Right atrium auricular region (tissue), 2 donors: ENCODE results near the gene CDC42EP3. TPM values are rescaled to one million over a fixed set of nuclear protein-coding genes. Genes with fewer than 3 reads are reported as not detected.

Experiments
- DNase-seq: peaks from one replicate; pipeline ENCODE4 v3.0.0-alpha.2; 2019; ENCODE audit warnings: low spot score
- H3K27ac ChIP-seq, 2 donors: fragments of 200-600 bp; sonication (generic); 1 replicate in 1 of 2; 2 replicates in 1 of 2; pipeline ENCODE4 v1.5.1; 2016 to 2019
- H3K27me3 ChIP-seq, 2 donors: fragments of 200-600 bp; sonication (generic); one replicate each; pipeline versions ENCODE4 v1.5.1 to v1.6.0; 2017 to 2019
- H3K36me3 ChIP-seq: fragments of 200-600 bp; sonication (generic); one replicate; pipeline ENCODE4 v1.5.1; 2016
- H3K4me1 ChIP-seq, 2 donors: fragments of 200-600 bp; sonication (generic); one replicate each; pipeline versions ENCODE4 v1.5.1 to v1.6.0; 2017 to 2019
- H3K4me3 ChIP-seq, 2 donors: fragments of 200-600 bp; sonication (generic); 1 replicate in 1 of 2; 2 replicates in 1 of 2; pipeline ENCODE4 v1.5.1; 2017 to 2019; ENCODE audit warnings: mild to moderate bottlenecking in 1 of 2, moderate library complexity in 1 of 2
- H3K9me3 ChIP-seq, 2 donors: fragments of 200-600 bp; sonication (generic); one replicate each; pipeline ENCODE4 v1.5.1; 2019
- total RNA-seq, 2 donors: library from RNA; depleted of rRNA; stranded (reverse); fragments of >200 nt; gene quantifications; one replicate each; pipeline ENCODE4 v1.1.0, GENCODE V29; 2016
- TF ChIP-seq, protein P1 (sequence below), 2 donors: fragments of 200-600 bp; sonication (generic); IDR thresholded peaks; one replicate each; pipeline ENCODE4 v1.5.1; 2019; ENCODE audit warnings: antibody characterized with exemption in 2 of 2

CDC42EP3 gene
- total RNA-seq, 2 donors from 2014 or later, result 38.5 to 105 TPM

DNA sequence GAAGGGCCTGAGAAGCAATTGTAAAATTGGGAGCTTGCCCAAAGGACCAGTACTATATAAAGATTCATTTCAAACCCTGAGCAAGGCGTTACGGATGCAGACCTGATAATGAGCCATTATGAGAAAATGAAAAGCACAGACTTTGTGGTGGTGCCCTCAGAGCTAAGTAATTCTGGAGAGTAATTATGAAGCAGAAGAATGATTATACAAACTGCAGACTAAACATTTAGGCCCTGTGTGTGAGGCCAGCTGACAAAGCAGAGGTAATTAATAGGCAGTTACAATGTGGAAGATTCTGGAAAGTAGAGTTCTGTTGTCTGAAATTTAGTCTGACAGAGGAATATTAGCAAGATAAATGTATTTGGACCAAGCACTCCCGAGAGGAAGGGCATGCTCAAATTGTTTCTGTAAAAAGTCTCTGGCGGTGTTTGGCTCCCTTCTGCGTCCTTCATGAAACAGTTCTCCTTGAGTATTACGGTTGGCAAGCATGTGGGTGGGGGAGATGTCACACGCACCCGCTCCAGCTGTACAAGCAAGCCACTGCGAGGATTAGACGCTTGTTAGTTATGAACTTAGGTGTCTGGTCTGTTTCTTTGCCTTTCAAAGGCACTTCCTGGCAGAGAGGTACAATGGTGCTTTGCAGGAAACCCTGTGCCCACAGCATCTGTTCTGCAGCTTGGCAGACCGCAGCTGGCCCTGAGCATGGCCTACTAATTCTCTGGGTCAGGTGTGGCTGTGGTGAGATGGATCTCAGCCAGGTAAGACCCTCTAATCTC is 45.5 kb downstream of the CDC42EP3 start:
- Histone ChIP-seq H3K27me3 (no peaks in the 10 kb centered on the region), H3K9me3 (no peaks in the 10 kb centered on the region), H3K36me3 (no peaks in the 10 kb centered on the region), H3K4me1 (peaks cover 0 to 20% of the 10 kb centered on the region in 2 donors), H3K27ac (peak overlapping the region; percentile 15 to 46), H3K4me3 (no peak overlapping the region)
- TF ChIP-seq, protein P1, sequence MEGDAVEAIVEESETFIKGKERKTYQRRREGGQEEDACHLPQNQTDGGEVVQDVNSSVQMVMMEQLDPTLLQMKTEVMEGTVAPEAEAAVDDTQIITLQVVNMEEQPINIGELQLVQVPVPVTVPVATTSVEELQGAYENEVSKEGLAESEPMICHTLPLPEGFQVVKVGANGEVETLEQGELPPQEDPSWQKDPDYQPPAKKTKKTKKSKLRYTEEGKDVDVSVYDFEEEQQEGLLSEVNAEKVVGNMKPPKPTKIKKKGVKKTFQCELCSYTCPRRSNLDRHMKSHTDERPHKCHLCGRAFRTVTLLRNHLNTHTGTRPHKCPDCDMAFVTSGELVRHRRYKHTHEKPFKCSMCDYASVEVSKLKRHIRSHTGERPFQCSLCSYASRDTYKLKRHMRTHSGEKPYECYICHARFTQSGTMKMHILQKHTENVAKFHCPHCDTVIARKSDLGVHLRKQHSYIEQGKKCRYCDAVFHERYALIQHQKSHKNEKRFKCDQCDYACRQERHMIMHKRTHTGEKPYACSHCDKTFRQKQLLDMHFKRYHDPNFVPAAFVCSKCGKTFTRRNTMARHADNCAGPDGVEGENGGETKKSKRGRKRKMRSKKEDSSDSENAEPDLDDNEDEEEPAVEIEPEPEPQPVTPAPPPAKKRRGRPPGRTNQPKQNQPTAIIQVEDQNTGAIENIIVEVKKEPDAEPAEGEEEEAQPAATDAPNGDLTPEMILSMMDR (IDR thresholded peaks at IDR 0.05), result no peak
- no peak for DNase-seq

DNA sequence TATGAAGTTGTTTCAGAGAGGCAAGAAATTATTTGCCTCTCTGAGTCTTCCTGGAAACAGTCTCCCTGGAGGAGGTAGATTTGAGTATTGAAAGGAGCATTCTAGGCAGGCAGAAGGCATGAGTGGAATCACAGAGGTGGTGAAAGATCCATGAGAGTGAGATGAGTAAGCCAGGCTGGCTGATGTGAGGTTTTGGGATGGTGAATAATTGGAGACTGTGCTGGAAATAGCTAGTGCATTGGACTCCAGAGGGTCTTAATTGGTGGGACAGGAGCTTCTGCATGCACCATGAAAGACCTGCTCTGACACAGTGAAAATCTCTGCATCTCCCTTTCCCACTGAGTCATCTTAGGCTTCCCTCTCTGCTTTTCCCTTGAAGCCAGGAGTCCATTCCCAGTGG is 46.3 kb downstream of the CDC42EP3 start:
- Histone ChIP-seq H3K36me3 (no peaks in the 10 kb centered on the region), H3K27ac (peak overlapping the region in 1 of 2 donors; percentile 46), H3K27me3 (no peaks in the 10 kb centered on the region), H3K4me3 (no peak overlapping the region), H3K4me1 (peaks cover 0 to 22% of the 10 kb centered on the region in 2 donors), H3K9me3 (no peaks in the 10 kb centered on the region)
- no peak for DNase-seq
- TF ChIP-seq, protein P1 (IDR thresholded peaks at IDR 0.05), result no peak

DNA sequence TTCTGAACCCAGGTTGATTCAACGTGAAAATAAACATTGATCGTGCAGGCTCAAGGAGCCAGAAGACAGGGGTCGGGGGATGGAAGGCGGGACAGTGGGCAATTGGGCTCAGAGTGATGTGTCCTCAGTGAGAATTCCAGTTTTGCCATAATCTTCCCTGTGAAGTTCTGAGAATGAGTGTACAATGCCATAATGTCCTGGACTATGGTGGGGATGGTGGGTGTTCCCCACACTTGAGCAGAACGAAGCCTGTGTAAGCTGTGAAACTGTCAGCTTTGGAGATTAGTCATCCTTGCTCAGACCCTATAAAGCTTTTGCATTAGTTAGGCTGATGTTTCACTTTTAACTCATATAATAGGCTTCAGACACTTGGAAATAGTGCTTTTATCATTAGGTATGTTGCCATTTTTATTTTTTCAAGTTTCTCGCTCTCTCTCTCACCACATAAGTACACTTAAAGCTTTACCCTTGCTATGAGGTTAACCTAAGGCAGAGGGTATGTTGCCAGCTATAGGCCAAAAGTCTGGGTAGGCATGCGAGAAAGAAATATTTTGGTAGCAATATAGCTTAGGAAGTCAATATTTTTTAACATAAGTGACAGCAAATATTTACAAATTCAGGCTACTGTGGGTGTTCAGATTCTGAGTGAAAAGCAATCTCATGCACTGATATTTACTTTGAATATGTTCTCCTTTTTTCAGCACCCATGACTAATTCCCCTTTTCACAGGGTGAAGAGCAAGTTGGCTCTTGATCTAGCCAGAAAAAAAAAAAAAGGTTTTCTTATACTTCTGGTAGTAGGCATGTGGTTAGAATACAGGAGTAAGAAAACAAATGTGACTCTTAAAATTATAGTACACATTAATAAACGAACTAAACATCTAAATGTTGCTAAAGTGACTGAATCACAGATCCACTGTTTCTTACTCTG is 47.2 kb downstream of the CDC42EP3 start:
- Histone ChIP-seq H3K9me3 (no peaks in the 10 kb centered on the region), H3K4me3 (no peak overlapping the region), H3K36me3 (no peaks in the 10 kb centered on the region), H3K27me3 (no peaks in the 10 kb centered on the region), H3K27ac (no peak overlapping the region), H3K4me1 (peaks cover 0 to 27% of the 10 kb centered on the region in 2 donors)
- DNase-seq, result no peak
- TF ChIP-seq, protein P1 (IDR thresholded peaks at IDR 0.05), result no peak

DNA sequence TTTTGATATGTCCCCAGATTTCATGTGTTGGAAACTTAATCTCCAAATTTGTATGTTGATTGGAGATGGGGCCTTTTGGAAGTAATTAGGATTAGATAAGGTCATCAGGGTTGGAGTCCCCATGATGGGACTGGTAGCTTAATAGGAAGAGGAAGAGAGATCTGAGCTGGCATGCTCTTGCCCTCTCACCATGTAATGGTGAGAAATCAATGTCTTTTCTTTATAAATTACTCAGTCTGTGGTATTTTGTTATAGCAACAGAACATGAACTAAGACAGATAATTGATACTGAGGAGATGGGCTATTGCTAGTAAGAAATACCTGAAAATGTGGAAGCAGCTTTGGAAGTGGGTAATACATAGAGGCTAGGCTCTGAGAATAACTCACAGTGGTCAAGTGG is 48.0 kb downstream of the CDC42EP3 start:
- Histone ChIP-seq H3K9me3 (no peaks in the 10 kb centered on the region), H3K36me3 (no peaks in the 10 kb centered on the region), H3K4me1 (peaks cover 0 to 28% of the 10 kb centered on the region in 2 donors), H3K27ac (no peak overlapping the region), H3K4me3 (no peak overlapping the region), H3K27me3 (no peaks in the 10 kb centered on the region)
- TF ChIP-seq, protein P1 (IDR thresholded peaks at IDR 0.05), result no peak
- DNase-seq, result no peak

DNA sequence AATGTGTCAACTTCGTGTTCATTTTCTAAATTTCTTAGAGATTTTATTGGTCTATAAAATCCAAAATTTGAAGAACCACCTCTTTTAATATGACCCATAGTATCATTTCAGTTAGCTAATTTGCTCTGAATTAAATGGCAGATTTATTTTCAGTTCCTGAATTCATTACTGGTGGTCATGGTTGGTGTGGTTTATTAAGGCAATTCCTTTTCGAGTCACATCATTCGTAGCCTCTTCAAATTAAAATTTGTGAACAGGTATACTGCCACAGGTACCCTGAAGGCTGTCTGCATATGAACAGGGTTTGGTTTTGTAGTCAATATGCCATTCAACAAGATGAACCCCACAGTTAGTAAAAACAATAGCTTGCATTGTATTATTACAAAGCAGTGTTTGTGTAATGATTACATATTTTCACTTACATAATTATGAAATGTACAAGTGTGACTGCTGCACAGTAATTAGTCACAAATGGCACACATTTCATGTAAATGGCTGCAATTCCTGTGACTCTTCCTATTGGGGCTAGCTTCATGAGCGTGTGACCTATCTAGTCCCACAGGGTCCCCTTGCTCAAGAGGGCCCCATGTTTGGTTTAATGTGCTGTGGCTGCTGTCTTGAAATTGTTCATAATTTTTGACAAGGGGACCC is 48.9 kb downstream of the CDC42EP3 start:
- no peaks in the 10 kb centered on the region for H3K9me3 ChIP-seq
- TF ChIP-seq, protein P1 (IDR thresholded peaks at IDR 0.05), result no peak
- peaks cover 0 to 28% of the 10 kb centered on the region in 2 donors for H3K4me1 ChIP-seq
- no peaks in the 10 kb centered on the region for H3K36me3 ChIP-seq
- DNase-seq, result no peak
- H3K27me3 ChIP-seq, result no peaks in the 10 kb centered on the region
- H3K4me3 ChIP-seq, result no peak overlapping the region
- H3K27ac ChIP-seq, result no peak overlapping the region
